ENCODE measurements around the gene FAM227A. TPM values are rescaled to one million over a fixed set of nuclear protein-coding genes. Genes with fewer than 3 reads are reported as not detected.
"Not testable (repeated sequence)": the region's sequence is repeated elsewhere in the genome, so short reads cannot be mapped to it uniquely, and the experiment has no call there.

Gene FAM227A
- total RNA-seq, 1 donor from 2014 or later, result 0.16 TPM

DNA sequence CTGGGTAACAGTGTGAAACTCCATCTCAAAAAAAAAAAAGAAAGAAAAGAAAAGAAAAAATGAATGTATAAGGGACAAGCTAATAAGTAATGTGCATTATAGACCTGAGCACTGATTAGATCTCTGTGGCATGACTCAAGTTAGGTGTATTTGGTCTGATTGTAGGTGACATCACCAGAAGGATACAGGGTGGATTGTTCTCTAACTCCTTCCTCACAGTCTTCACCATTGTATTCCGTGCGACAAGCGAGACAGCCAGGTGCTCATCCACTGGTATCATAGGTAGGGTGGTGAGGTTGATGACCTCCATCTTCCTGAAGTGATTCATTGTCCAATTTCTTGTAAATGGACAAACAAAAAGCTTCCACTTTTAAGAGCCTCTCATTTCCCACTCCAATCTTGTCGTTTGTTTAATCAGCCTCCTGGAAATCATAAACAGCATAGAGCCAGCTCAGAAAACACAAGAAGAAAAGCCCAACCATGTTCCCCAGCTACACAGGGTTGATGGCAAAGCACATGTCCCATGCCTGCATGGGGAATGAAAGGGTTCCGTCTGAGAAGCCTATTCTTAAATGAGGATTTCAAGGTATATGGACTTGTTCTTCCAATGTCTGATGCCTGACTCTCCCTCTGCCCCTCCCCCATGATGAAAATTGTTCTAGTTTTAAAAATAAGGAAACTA, 6.2 kb downstream of the FAM227A start:
- intact Hi-C loops (cut with micrococcal nuclease), result loop anchor here (10.0 kb wide), 1 partner anchor 465 kb away; the partner anchor contains the start of gene PLA2G6

DNA sequence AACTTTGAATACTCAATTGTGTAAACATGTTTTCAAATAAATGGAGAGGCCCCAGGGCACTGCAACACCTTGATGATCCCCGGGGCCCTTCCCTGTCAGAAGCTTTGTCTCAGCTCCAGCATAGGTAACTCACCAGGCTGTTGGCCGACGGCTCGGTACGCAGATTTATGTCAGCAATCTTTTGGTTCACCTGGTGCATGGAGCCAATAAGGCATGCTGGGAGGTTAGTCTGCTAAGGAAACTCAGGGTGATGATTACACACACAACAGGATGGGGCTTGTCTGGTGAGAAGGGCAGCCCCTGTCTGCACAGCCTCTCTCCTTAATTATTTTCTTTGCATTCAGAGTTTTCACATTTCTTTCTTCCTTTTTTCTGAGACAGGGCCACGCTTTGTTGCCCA, 10.8 kb downstream of the FAM227A start:
- Mint-ChIP-seq H3K9me3 (no peaks in the 10 kb centered on the region), H3K36me3 (ENCODE audit: low read depth) (no peaks in the 10 kb centered on the region), H3K4me3 (no peak overlapping the region), H3K27ac (no peak overlapping the region), H3K4me1 (ENCODE audit: low read depth) (no peaks in the 10 kb centered on the region), H3K27me3 (ENCODE audit: insufficient read depth) (peaks cover 17% of the 10 kb centered on the region)
- DNase-seq (ENCODE audit: low spot score), result no peak
- intact Hi-C loops (cut with micrococcal nuclease), result no loop called here

More for the DNA sequence above, 6.2 kb downstream of the FAM227A start:
- no peak for DNase-seq (ENCODE audit: low spot score)
- Mint-ChIP-seq H3K27me3 (ENCODE audit: insufficient read depth) (peaks cover 11% of the 10 kb centered on the region), H3K27ac (no peak overlapping the region), H3K9me3 (no peaks in the 10 kb centered on the region), H3K4me3 (no peak overlapping the region), H3K36me3 (ENCODE audit: low read depth) (no peaks in the 10 kb centered on the region), H3K4me1 (ENCODE audit: low read depth) (no peaks in the 10 kb centered on the region)

DNA sequence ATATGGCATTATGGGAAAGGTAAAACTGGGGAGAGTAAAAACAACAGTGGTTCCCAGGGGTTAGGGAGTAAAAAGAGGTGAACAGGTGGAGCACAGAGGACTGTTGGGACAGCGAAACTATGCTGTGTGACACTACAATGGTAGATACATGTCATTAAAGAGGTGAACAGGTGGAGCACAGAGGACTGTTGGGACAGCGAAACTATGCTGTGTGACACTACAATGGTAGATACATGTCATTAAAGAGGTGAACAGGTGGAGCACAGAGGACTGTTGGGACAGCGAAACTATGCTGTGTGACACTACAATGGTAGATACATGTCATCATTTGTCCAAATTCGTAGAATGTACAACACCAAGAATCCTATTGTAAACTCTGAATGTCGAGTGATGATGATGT, 11.9 kb downstream of the FAM227A start:
- intact Hi-C loops (cut with micrococcal nuclease); H3K9me3 Mint-ChIP-seq: not testable (repeated sequence)

DNA sequence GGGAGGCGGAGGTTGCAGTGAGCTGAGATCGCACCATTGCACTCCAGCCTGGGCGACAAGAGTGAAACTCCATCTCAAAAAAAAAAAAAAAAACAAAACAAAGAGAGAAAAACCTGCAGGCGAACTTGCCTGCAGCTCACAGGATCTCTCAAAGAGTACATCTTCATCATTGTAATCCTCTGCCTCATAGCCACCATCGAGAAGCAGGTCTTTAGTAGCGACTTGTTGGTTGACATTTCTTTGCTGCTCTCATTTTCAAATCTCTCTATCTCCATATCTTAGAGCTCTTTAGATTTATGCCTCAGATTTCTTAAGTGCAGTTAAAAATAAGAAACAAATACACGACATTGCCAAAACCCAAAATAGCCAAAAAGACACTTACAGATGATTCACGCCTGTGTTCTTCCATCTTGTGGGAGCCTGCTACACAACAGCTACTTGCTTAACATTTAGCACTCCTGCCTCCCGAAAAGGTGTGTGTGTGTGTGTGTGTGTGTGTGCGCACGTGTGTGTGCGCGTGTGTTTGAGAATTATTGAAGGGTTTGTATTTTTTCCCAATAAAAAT, 14.6 kb downstream of the FAM227A start:
- no peaks in the 10 kb centered on the region for H3K4me1 Mint-ChIP-seq (ENCODE audit: low read depth)
- DNase-seq (ENCODE audit: low spot score), result no peak
- H3K27ac Mint-ChIP-seq, result no peak overlapping the region
- no peak overlapping the region for H3K4me3 Mint-ChIP-seq
- intact Hi-C loops (cut with micrococcal nuclease), result no loop called here
- no peaks in the 10 kb centered on the region for H3K36me3 Mint-ChIP-seq (ENCODE audit: low read depth)
- peaks cover 7% of the 10 kb centered on the region for H3K27me3 Mint-ChIP-seq (ENCODE audit: insufficient read depth)
- no peaks in the 10 kb centered on the region for H3K9me3 Mint-ChIP-seq

More for the DNA sequence above, 11.9 kb downstream of the FAM227A start:
- peaks cover 17% of the 10 kb centered on the region for H3K27me3 Mint-ChIP-seq (ENCODE audit: insufficient read depth)
- H3K36me3 Mint-ChIP-seq (ENCODE audit: low read depth); DNase-seq (ENCODE audit: low spot score); H3K27ac Mint-ChIP-seq; H3K4me3 Mint-ChIP-seq; H3K4me1 Mint-ChIP-seq (ENCODE audit: low read depth): not testable (repeated sequence)

DNA sequence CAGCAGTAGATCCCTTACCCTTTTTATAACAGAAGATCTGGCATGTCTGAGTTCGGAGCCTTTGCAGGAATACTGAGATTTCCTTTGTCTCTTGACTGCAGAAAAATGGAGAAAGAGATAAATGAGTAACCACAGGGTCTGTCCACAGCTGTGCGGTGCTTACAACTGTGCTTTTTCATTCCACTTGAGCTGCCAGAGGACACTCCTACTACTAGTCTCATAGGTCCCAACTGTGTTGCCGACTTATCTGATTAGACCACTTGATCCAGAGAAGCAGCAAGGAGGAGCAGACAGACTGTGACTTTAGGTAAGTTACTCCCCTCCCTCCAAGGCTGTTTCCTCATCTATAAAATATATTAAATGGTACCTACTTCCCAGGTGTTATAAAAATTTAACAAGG, 17.5 kb downstream of the FAM227A start:
- no peak for DNase-seq (ENCODE audit: low spot score)
- Mint-ChIP-seq H3K27me3 (ENCODE audit: insufficient read depth) (peaks cover 5% of the 10 kb centered on the region), H3K27ac (no peak overlapping the region), H3K9me3 (no peaks in the 10 kb centered on the region), H3K4me1 (ENCODE audit: low read depth) (no peaks in the 10 kb centered on the region), H3K4me3 (no peak overlapping the region), H3K36me3 (ENCODE audit: low read depth) (no peaks in the 10 kb centered on the region)
- intact Hi-C loops (cut with micrococcal nuclease), result no loop called here

DNA sequence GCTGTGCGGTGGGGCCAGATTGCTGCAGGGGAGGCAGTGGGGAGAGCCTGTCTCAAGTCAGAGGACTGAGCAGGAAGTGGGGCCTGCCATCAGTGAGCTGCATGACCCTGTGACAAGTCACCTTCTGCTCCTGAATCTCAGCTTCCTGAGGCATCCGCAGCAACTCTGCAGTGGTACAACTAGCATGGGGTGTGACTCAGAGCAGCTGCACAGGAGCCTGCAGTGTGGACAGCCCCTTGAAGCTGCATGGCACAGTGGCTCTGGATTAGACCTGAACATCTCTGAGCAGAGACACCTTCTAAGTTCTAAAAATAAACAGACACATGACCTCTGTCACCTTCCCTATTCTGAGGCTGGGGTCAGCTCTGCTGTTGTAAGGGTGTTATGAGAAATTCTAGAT, 18.0 kb downstream of the FAM227A start:
- Mint-ChIP-seq H3K9me3 (no peaks in the 10 kb centered on the region), H3K4me1 (ENCODE audit: low read depth) (no peaks in the 10 kb centered on the region), H3K27ac (no peak overlapping the region), H3K4me3 (no peak overlapping the region), H3K36me3 (ENCODE audit: low read depth) (no peaks in the 10 kb centered on the region), H3K27me3 (ENCODE audit: insufficient read depth) (peaks cover 3% of the 10 kb centered on the region)
- DNase-seq (ENCODE audit: low spot score), result no peak
- intact Hi-C loops (cut with micrococcal nuclease), result no loop called here

DNA sequence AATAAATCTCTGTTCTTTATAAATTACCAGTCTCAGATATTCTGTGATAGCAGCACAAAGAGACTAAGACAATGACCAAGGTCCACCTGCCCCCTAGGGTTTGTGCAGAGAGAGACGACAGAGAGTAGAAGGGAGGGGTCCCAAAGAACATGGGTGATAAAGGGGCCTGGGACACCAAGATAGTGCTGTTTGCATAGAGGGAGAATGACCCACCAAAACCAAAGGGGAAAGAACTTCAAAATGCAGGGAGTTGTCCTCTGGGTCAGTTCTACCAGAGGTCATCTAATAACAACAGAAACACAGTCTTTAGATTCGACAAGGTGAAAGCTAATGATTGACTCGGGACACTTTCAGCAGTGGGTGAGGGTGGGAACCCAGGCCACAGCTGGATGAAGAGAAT, 23.7 kb downstream of the FAM227A start:
- Mint-ChIP-seq H3K27ac (no peak overlapping the region), H3K27me3 (ENCODE audit: insufficient read depth) (peaks cover 3% of the 10 kb centered on the region), H3K9me3 (no peaks in the 10 kb centered on the region), H3K4me1 (ENCODE audit: low read depth) (peaks cover 19% of the 10 kb centered on the region), H3K4me3 (no peak overlapping the region), H3K36me3 (ENCODE audit: low read depth) (no peaks in the 10 kb centered on the region)
- intact Hi-C loops (cut with micrococcal nuclease), result no loop called here
- no peak for DNase-seq (ENCODE audit: low spot score)

DNA sequence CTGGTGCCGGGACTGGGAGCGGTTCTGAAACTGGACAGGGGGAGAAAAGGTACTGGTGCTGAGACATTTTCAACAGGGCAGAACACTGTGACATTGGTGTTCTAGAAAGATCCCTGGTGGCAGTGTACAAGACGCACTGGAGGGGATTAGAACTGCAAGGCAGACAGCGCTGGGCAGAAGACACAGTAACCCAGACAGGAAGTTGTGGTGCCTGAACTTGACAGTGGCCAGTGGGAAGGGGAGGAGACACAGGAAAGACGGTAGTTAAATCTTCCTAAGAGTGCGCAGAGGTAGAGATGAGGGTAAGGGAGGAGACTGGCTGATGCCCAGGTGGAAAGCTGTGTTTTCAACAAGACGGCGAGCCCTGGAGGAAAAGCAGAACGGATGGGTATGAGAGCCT, 24.5 kb downstream of the FAM227A start:
- no peaks in the 10 kb centered on the region for H3K9me3 Mint-ChIP-seq
- H3K27ac Mint-ChIP-seq, result no peak overlapping the region
- no peak for DNase-seq (ENCODE audit: low spot score)
- intact Hi-C loops (cut with micrococcal nuclease), result no loop called here
- no peaks in the 10 kb centered on the region for H3K36me3 Mint-ChIP-seq (ENCODE audit: low read depth)
- peaks cover 3% of the 10 kb centered on the region for H3K27me3 Mint-ChIP-seq (ENCODE audit: insufficient read depth)
- H3K4me1 Mint-ChIP-seq (ENCODE audit: low read depth), result peaks cover 19% of the 10 kb centered on the region
- no peak overlapping the region for H3K4me3 Mint-ChIP-seq

DNA sequence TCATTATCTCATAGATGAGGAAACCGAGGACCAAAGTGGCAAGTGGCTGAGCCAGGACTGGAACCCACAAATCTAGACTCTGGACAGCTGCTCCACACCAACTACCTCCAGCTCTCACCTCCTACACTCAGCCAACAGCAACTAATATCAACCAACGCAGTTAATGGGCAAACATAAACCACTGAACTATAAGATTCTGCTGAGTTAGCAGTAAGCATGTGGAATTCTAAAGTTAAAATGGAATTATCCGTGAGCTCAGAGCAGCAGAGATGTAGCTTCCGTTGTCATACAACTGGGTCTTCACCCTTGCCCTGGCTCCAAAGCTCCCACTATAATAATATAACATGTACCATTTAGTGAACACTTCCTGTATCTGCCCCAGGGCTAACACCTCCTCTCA, 27.1 kb downstream of the FAM227A start:
- intact Hi-C loops (cut with micrococcal nuclease), result no loop called here
- Mint-ChIP-seq H3K27me3 (ENCODE audit: insufficient read depth) (peaks cover 3% of the 10 kb centered on the region), H3K4me1 (ENCODE audit: low read depth) (peaks cover 19% of the 10 kb centered on the region), H3K27ac (no peak overlapping the region), H3K9me3 (no peaks in the 10 kb centered on the region), H3K36me3 (ENCODE audit: low read depth) (no peaks in the 10 kb centered on the region), H3K4me3 (no peak overlapping the region)
- DNase-seq (ENCODE audit: low spot score), result no peak

DNA sequence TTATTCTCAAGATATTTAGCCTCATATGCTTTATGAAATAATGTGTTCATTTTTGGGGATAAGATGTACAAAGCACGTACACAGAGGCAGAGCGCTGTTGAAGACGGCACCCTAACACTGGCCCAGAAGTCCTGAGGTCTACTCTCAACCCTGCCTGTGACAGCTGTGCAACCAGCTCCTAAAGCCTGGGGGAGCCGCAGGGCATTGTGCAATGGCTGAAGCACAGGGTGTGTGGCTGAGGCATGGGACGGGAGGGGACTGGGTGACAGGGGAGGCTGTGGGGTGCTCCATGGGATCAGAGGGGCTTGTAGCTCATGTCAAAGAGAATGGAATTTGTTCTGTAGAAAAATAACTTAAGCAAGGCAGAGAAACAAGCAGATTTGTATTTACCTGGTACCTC, 27.7 kb downstream of the FAM227A start:
- Mint-ChIP-seq H3K27ac (no peak overlapping the region), H3K4me3 (no peak overlapping the region), H3K27me3 (ENCODE audit: insufficient read depth) (peaks cover 3% of the 10 kb centered on the region), H3K9me3 (no peaks in the 10 kb centered on the region), H3K4me1 (ENCODE audit: low read depth) (peaks cover 19% of the 10 kb centered on the region), H3K36me3 (ENCODE audit: low read depth) (no peaks in the 10 kb centered on the region)
- intact Hi-C loops (cut with micrococcal nuclease), result no loop called here
- DNase-seq (ENCODE audit: low spot score), result no peak

DNA sequence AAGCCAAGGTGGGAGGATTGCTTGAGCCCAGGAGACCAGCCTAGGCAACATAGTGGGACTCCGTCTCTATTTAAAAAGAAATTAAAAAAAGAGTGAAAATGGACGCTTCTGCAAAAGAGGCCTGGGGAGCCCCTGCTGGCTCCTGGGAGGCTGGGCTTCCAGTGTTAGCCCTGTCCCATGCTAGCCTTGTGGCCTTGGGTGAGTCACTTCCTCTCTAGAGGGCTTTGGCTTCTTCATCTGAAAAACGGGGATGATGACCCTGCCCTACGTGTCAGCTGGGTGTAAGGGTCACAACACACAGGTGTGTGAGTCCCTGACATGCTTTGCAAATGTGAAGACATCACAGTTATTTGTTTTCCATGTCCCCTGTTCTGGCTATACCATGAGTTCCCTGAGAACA, 32.8 kb downstream of the FAM227A start:
- peaks cover 2% of the 10 kb centered on the region for H3K9me3 Mint-ChIP-seq
- intact Hi-C loops (cut with micrococcal nuclease), result no loop called here
- H3K4me3 Mint-ChIP-seq, result no peak overlapping the region
- H3K4me1 Mint-ChIP-seq (ENCODE audit: low read depth), result no peaks in the 10 kb centered on the region
- H3K27ac Mint-ChIP-seq, result no peak overlapping the region
- DNase-seq (ENCODE audit: low spot score), result no peak
- peaks cover 6% of the 10 kb centered on the region for H3K27me3 Mint-ChIP-seq (ENCODE audit: insufficient read depth)
- no peaks in the 10 kb centered on the region for H3K36me3 Mint-ChIP-seq (ENCODE audit: low read depth)

DNA sequence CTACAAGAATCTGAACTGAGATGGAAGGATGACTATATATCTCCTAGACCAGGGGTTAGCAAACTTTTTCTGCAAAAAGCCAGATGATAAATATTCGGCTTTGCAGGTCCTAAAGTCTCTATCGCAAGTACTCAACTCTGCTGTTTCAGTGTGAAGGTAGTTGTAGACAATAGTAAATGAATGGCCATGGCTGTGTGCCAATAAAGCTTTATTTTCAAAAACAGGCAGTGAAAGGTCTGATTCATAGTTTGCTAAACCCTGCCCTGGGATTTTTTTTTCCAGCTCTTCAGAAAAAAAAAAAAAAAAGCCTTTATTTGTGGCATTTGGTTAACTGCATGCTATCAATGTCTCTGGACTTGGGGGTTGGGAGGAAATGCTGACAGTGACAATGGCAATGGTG, 37.5 kb downstream of the FAM227A start:
- Mint-ChIP-seq H3K27me3 (ENCODE audit: insufficient read depth) (peaks cover 11% of the 10 kb centered on the region), H3K9me3 (peaks cover 6% of the 10 kb centered on the region), H3K36me3 (ENCODE audit: low read depth) (no peaks in the 10 kb centered on the region), H3K4me3 (no peak overlapping the region), H3K27ac (no peak overlapping the region), H3K4me1 (ENCODE audit: low read depth) (no peaks in the 10 kb centered on the region)
- intact Hi-C loops (cut with micrococcal nuclease), result no loop called here
- DNase-seq (ENCODE audit: low spot score), result no peak

DNA sequence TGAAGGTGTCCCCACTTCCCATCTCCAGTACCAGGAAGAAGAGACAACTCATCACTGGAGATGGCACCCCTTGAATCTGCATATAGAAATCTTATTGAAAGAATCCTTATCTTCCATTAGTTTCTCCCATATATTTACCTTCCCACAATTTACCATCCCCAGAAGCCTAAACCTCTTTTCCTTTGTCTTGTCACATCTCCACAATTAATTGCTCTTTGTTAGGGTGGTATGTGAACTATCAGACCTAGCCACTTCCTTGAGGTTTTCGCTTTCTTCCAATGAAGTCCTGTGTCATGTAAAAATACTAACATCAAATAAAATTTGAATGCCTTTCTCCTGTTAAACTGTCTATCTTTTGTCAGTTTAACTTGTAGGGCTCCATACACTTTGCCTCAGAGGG, 37.9 kb downstream of the FAM227A start:
- Mint-ChIP-seq H3K9me3 (peaks cover 6% of the 10 kb centered on the region), H3K36me3 (ENCODE audit: low read depth) (no peaks in the 10 kb centered on the region), H3K27ac (no peak overlapping the region), H3K4me3 (no peak overlapping the region), H3K4me1 (ENCODE audit: low read depth) (no peaks in the 10 kb centered on the region), H3K27me3 (ENCODE audit: insufficient read depth) (peaks cover 11% of the 10 kb centered on the region)
- intact Hi-C loops (cut with micrococcal nuclease), result no loop called here
- DNase-seq (ENCODE audit: low spot score), result no peak

DNA sequence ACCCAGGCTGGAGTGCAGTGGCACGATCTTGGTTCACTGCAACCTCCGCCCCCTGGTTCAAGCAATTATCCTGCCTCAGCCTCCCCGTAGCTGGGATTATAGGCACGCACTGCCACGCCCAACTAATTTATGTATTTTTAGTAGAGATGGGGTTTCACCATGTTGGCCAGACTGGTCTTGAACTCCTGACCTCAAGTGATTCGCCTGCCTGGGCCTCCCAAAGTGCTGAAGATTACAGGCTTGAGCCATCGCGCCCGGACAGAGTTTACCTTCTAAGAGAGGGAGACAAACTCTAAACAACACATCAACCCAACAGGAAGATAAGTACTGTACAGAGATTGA, 41.2 kb downstream of the FAM227A start:
- H3K27ac Mint-ChIP-seq; intact Hi-C loops (cut with micrococcal nuclease); H3K4me3 Mint-ChIP-seq; H3K36me3 Mint-ChIP-seq (ENCODE audit: low read depth); DNase-seq (ENCODE audit: low spot score); H3K9me3 Mint-ChIP-seq; H3K4me1 Mint-ChIP-seq (ENCODE audit: low read depth): not testable (repeated sequence)
- peaks cover 14% of the 10 kb centered on the region for H3K27me3 Mint-ChIP-seq (ENCODE audit: insufficient read depth)

Data from activated T-helper 1 cell treated with anti-CD3 and anti-CD28 coated beads, Interleukin-12 subunit alpha, Interleukin-12 subunit beta, Interleukin-2, Interleukin-4 antibody, amounts not matched to agents 30 ng/mL and 10 ng/mL and 1 ng/mL, durations not matched to agents 14 hours and 24 hours and 36 hours (primary cell).